Omental fat pad (tissue), 4 donors: ENCODE measurements around the gene AGBL4. TPM values are rescaled to one million over a fixed set of nuclear protein-coding genes. Genes with fewer than 3 reads are reported as not detected.
"Not testable (repeated sequence)": the region's sequence is repeated elsewhere in the genome, so short reads cannot be mapped to it uniquely, and the experiment has no call there.

Experiments
- ATAC-seq: fragments of 150-250 bp; one replicate; pipeline ENCODE4 v1.9.1; 2016; ENCODE audit warnings: mild to moderate bottlenecking, moderate library complexity; ENCODE audit not compliant: low FRiP score
- DNase-seq: peaks from one replicate; pipeline ENCODE4 v3.0.0-alpha.2; 2019; ENCODE audit warnings: low spot score
- CTCF ChIP-seq, 3 donors: fragments of 450-650 bp; IDR thresholded peaks; one replicate each; pipeline ENCODE4 v1.5.1; 2016 to 2017; ENCODE audit warnings: antibody characterized with exemption in 3 of 3, mild to moderate bottlenecking in 3 of 3, moderate library complexity in 2 of 3
- total RNA-seq, 4 donors: library from RNA; depleted of rRNA; stranded (reverse); fragments of >200 nt; gene quantifications; one replicate each; pipeline ENCODE4 v1.1.0, GENCODE V29; 2016

AGBL4 gene
- total RNA-seq, 4 donors from 2014 or later: 0.31 to 1.1 (median 0.50) TPM

GRCh38 chr1:49842596-49842995, 181.2 kb downstream of the AGBL4 start:
- no peak for DNase-seq
- ATAC-seq: no peak
- no peak for TF ChIP-seq CTCF (IDR thresholded peaks at IDR 0.05)

- DNase-seq: no peak
- no peak for ATAC-seq
- TF ChIP-seq CTCF (IDR thresholded peaks at IDR 0.05): no peak
These were observed 182.0 kb downstream of the AGBL4 start for GRCh38 chr1:49841767-49842166.

- DNase-seq: no peak
- TF ChIP-seq CTCF (IDR thresholded peaks at IDR 0.05): no peak
- ATAC-seq: no peak
These were observed 199.5 kb downstream of the AGBL4 start for GRCh38 chr1:49824261-49824660.

GRCh38 chr1:49817681-49818080, 206.1 kb downstream of the AGBL4 start:
- ATAC-seq (no peak), DNase-seq (no peak)
- no peak for TF ChIP-seq CTCF (IDR thresholded peaks at IDR 0.05)

GRCh38 chr1:49787013-49787412, 236.7 kb downstream of the AGBL4 start:
- DNase-seq, ATAC-seq: not testable (repeated sequence)

- no peak for ATAC-seq
- TF ChIP-seq CTCF (IDR thresholded peaks at IDR 0.05): no peak
- DNase-seq: no peak
These were observed 258.7 kb downstream of the AGBL4 start for GRCh38 chr1:49765034-49765433.

GRCh38 chr1:49738118-49738517, 285.6 kb downstream of the AGBL4 start:
- not testable (repeated sequence) for ATAC-seq, DNase-seq

- ATAC-seq: no peak
- DNase-seq: no peak
These were observed 295.4 kb downstream of the AGBL4 start for GRCh38 chr1:49728377-49728776.

More at GRCh38 chr1:49728377-49728776, 295.4 kb downstream of the AGBL4 start:
- TF ChIP-seq CTCF (IDR thresholded peaks at IDR 0.05): no peak
